SH-SY5Y (cell line): ENCODE measurements around the gene B4GALT5.

Experiments
- GATA2 ChIP-seq: IDR thresholded peaks from 2 replicates; pipeline ENCODE4 v1.6.1; 2011; ENCODE audit warnings: mild to moderate bottlenecking, low read depth, low read length
- GATA3 ChIP-seq: IDR thresholded peaks from 2 replicates; pipeline ENCODE4 v1.6.1; 2011; ENCODE audit warnings: low read depth, mild to moderate bottlenecking, low read length, moderate library complexity

- no peak for TF ChIP-seq GATA2
- no peak for TF ChIP-seq GATA3
Measured at GRCh38 chr20:49646126-49646525, 67.6 kb downstream of the B4GALT5 start.
